ENCODE measurements around the gene PRR18.
A peak's percentile ranks its signal among the peaks of the same experiment; 100 is the strongest.

PRR18 gene

GRCh38 chr6:166308033-166308768 is at the start of gene PRR18:
PRR18 (minus strand) TSS chr6:166308392; CDS start chr6:166308142, 250 bp downstream.
- no peak for TF ChIP-seq CTCF (IDR thresholded peaks at IDR 0.05)
- Histone ChIP-seq H3K4me3 (peak within 1 kb of the TSS; percentile 77), H3K27ac (no peak within 1 kb of the TSS)
- no peak for DNase-seq (ENCODE audit: low spot score)

- no peak for DNase-seq (ENCODE audit: low spot score)
- Histone ChIP-seq H3K4me3 (no peak overlapping the region), H3K27ac (no peak overlapping the region)
- no peak for TF ChIP-seq CTCF (IDR thresholded peaks at IDR 0.05)
Measured at GRCh38 chr6:166355552-166355951, 47.4 kb upstream of the PRR18 start.

DNA sequence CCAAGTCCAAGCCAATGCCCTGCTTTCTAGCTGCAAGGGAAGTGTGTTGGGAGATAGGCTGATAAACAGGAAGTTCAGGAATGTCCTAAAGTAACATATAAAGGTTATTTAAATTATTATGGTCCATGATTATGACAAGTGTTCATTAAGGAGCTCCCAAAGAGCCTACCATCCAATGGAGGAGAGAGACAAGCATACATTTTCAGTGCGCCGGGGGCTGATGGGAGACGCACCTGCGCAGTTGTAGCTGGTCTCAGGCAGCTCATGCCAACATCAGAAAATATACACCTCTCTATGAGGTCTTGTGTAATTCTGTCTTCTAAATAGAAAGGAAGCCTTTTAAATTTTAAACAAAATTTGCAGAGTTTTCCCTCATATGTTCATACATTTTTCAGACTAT is 46.8 kb upstream of the PRR18 start:
- no peak for DNase-seq (ENCODE audit: low spot score)
- Histone ChIP-seq H3K27ac (no peak overlapping the region), H3K4me3 (no peak overlapping the region)
- TF ChIP-seq CTCF (IDR thresholded peaks at IDR 0.05): no peak

- H3K4me3 ChIP-seq: no peak overlapping the region
- TF ChIP-seq CTCF (IDR thresholded peaks at IDR 0.05): no peak
- no peak overlapping the region for H3K27ac ChIP-seq
- no peak for DNase-seq (ENCODE audit: low spot score)
Measured at GRCh38 chr6:166354143-166354542, 46.0 kb upstream of the PRR18 start.

- no peak for TF ChIP-seq CTCF (IDR thresholded peaks at IDR 0.05)
- Histone ChIP-seq H3K4me3 (no peak overlapping the region), H3K27ac (no peak overlapping the region)
- no peak for DNase-seq (ENCODE audit: low spot score)
Measured at GRCh38 chr6:166353507-166353906, 45.3 kb upstream of the PRR18 start.

- Histone ChIP-seq H3K27ac (no peak overlapping the region), H3K4me3 (no peak overlapping the region)
- TF ChIP-seq CTCF (IDR thresholded peaks at IDR 0.05): no peak
- no peak for DNase-seq (ENCODE audit: low spot score)
Measured at GRCh38 chr6:166352923-166353322, 44.7 kb upstream of the PRR18 start.

- DNase-seq (ENCODE audit: low spot score): no peak
- Histone ChIP-seq H3K4me3 (no peak overlapping the region), H3K27ac (no peak overlapping the region)
- no peak for TF ChIP-seq CTCF (IDR thresholded peaks at IDR 0.05)
Measured at GRCh38 chr6:166351715-166352285, 43.6 kb upstream of the PRR18 start.
